Caco-2 (cell line): ENCODE measurements around the gene YAF2. TPM values are rescaled to one million over a fixed set of nuclear protein-coding genes. Genes with fewer than 3 reads are reported as not detected.

ENCODE experiments used
- BruUV-seq: library from RNA; stranded (reverse); fragments of 400-500 nt; replicated peaks from 2 replicates; lab custom pipeline; 2021; lab: Mats Ljungman, UMichigan
- CTCF ChIA-PET: fragments of 300-600 bp; sonication (Branson Sonifier 250); formaldehyde crosslinking; loops from one replicate; lab custom pipeline; 2022; ENCODE audit warnings: antibody characterized with exemption; lab: Charles Lee
- POLR2A ChIA-PET: fragments of 300-600 bp; sonication (Branson Sonifier 250); formaldehyde crosslinking; loops from one replicate; lab custom pipeline; 2022; ENCODE audit warnings: antibody characterized with exemption; lab: Charles Lee
- DNase-seq, 2 experiments: peaks; one replicate each; pipeline versions ENCODE4 v3.0.0 to v3.0.0-alpha.2; 2020 to 2022
- H3K27me3 ChIP-seq: replicated peaks from 2 replicates; pipeline ENCODE4 v1.6.0; 2011; ENCODE audit warnings: low read length; ENCODE audit not compliant: control insufficient read depth, insufficient read depth
- H3K36me3 ChIP-seq: 2 replicates; pipeline ENCODE4 v1.5.1; 2011; ENCODE audit warnings: low read length; ENCODE audit not compliant: control insufficient read depth, insufficient read depth
- H3K4me1 ChIP-seq: fragments of 250-450 bp; sonication (Bioruptor Pico); 2 replicates; pipeline ENCODE4 v1.5.1; 2020; ENCODE audit warnings: mild to moderate bottlenecking
- H3K4me3 ChIP-seq: 2 replicates; pipeline ENCODE4 v1.5.1; 2011; ENCODE audit warnings: low read depth, mild to moderate bottlenecking, control low read depth, low read length
- H3K9me3 ChIP-seq: fragments of 250-450 bp; sonication (Bioruptor Pico); 2 replicates; pipeline ENCODE4 v1.5.1; 2020; ENCODE audit warnings: mild to moderate bottlenecking, moderate library complexity
- H3K27ac Mint-ChIP-seq: one replicate; pipeline ENCODE4 v1.8.0; 2022; ENCODE audit warnings: mixed read lengths; ENCODE audit not compliant: unreplicated experiment
- H3K27me3 Mint-ChIP-seq: one replicate; pipeline ENCODE4 v1.8.0; 2022; ENCODE audit warnings: mixed read lengths; ENCODE audit not compliant: insufficient read depth, unreplicated experiment
- H3K36me3 Mint-ChIP-seq: one replicate; pipeline ENCODE4 v1.8.0; 2022; ENCODE audit warnings: mild to moderate bottlenecking, mixed read lengths; ENCODE audit not compliant: insufficient read depth, unreplicated experiment
- H3K4me1 Mint-ChIP-seq: one replicate; pipeline ENCODE4 v1.8.0; 2022; ENCODE audit warnings: low read depth, mixed read lengths; ENCODE audit not compliant: unreplicated experiment
- H3K4me3 Mint-ChIP-seq: one replicate; pipeline ENCODE4 v1.8.0; 2022; ENCODE audit warnings: mild to moderate bottlenecking, moderate library complexity, mixed read lengths; ENCODE audit not compliant: unreplicated experiment
- H3K9me3 Mint-ChIP-seq: one replicate; pipeline ENCODE4 v1.8.0; 2022; ENCODE audit warnings: mixed read lengths; ENCODE audit not compliant: unreplicated experiment
- CTCF ChIP-seq, 2 experiments: fragments of 200-600 bp in 1 of 2; IDR thresholded peaks; 1 replicate in 1 of 2; 2 replicates in 1 of 2; pipeline versions ENCODE4 v1.5.1 to v1.8.0; 2011 to 2022; ENCODE audit warnings: antibody characterized with exemption in 1 of 2, control low read depth in 1 of 2, inconsistent platforms in 1 of 2, low read depth in 1 of 2, low read length in 1 of 2, mild to moderate bottlenecking in 1 of 2, moderate library complexity in 1 of 2; ENCODE audit not compliant: insufficient read depth in 1 of 2, severe bottlenecking in 1 of 2, unreplicated experiment in 1 of 2
- intact Hi-C: fragments of 100-400 bp; cut with micrococcal nuclease; formaldehyde crosslinking; loops from one replicate; pipeline ENCODE4 v1.10.0; 2022; ENCODE audit not compliant: unreplicated experiment
- total RNA-seq: library from RNA; stranded (reverse); gene quantifications from 2 replicates; pipeline ENCODE4 v1.2.3, GENCODE V29; 2022

YAF2 gene
- total RNA-seq, 1 experiment from 2014 or later: 29.2 TPM

- no peak overlapping the region for H3K27ac Mint-ChIP-seq
- no peaks in the 10 kb centered on the region for H3K36me3 ChIP-seq
- H3K36me3 Mint-ChIP-seq: peaks cover 7% of the 10 kb centered on the region
- no peak for DNase-seq
- no peak overlapping the region for H3K4me3 Mint-ChIP-seq
- H3K4me1 Mint-ChIP-seq: peaks cover 6% of the 10 kb centered on the region
- ChIA-PET POLR2A (no interaction called here), CTCF (no interaction called here)
- no peaks in the 10 kb centered on the region for H3K4me1 ChIP-seq
- no peaks in the 10 kb centered on the region for H3K9me3 Mint-ChIP-seq
- H3K4me3 ChIP-seq: no peak overlapping the region
- no peaks in the 10 kb centered on the region for H3K27me3 ChIP-seq
- intact Hi-C loops: no loop called here
- H3K27me3 Mint-ChIP-seq: no peaks in the 10 kb centered on the region
- TF ChIP-seq CTCF (IDR thresholded peaks at IDR 0.05; ENCODE audit: insufficient read depth in 1 of 2, low read depth in 1 of 2, low read length in 1 of 2, severe bottlenecking in 1 of 2, unreplicated experiment in 1 of 2): no peak
- no TSS peak for BruUV-seq
- H3K9me3 ChIP-seq: no peaks in the 10 kb centered on the region
These were observed 33.7 kb downstream of the YAF2 start for GRCh38 chr12:42204362-42204761.

- H3K27me3 Mint-ChIP-seq: no peaks in the 10 kb centered on the region
- CTCF ChIA-PET: no interaction called here
- H3K4me3 Mint-ChIP-seq: no peak overlapping the region
These were observed 37.0 kb downstream of the YAF2 start for GRCh38 chr12:42201063-42201462.

GRCh38 chr12:42199007-42199406 lies 39.0 kb downstream of the YAF2 start:
- no peak overlapping the region for H3K27ac Mint-ChIP-seq

More at GRCh38 chr12:42201063-42201462, 37.0 kb downstream of the YAF2 start:
- Histone ChIP-seq H3K36me3 (no peaks in the 10 kb centered on the region), H3K4me3 (no peak overlapping the region), H3K9me3 (no peaks in the 10 kb centered on the region), H3K27me3 (no peaks in the 10 kb centered on the region), H3K4me1 (no peaks in the 10 kb centered on the region)
- TF ChIP-seq CTCF (IDR thresholded peaks at IDR 0.05; ENCODE audit: insufficient read depth in 1 of 2, low read depth in 1 of 2, low read length in 1 of 2, severe bottlenecking in 1 of 2, unreplicated experiment in 1 of 2): no peak
- H3K9me3 Mint-ChIP-seq: no peaks in the 10 kb centered on the region
- intact Hi-C loops: no loop called here
- no peak for DNase-seq
- POLR2A ChIA-PET: no interaction called here
- no peak overlapping the region for H3K27ac Mint-ChIP-seq
- no peaks in the 10 kb centered on the region for H3K4me1 Mint-ChIP-seq
- no peaks in the 10 kb centered on the region for H3K36me3 Mint-ChIP-seq
- BruUV-seq: no TSS peak

More at GRCh38 chr12:42199007-42199406, 39.0 kb downstream of the YAF2 start:
- Mint-ChIP-seq H3K36me3 (peaks cover 5% of the 10 kb centered on the region), H3K27me3 (no peaks in the 10 kb centered on the region), H3K4me3 (no peak overlapping the region), H3K9me3 (no peaks in the 10 kb centered on the region), H3K4me1 (peaks cover 7% of the 10 kb centered on the region)
- Histone ChIP-seq H3K9me3 (no peaks in the 10 kb centered on the region), H3K36me3 (no peaks in the 10 kb centered on the region), H3K4me3 (no peak overlapping the region), H3K4me1 (peaks cover 5% of the 10 kb centered on the region; the same call in 1 of the 2 replicates), H3K27me3 (no peaks in the 10 kb centered on the region)
- intact Hi-C loops: no loop called here
- POLR2A ChIA-PET: no interaction called here
- TF ChIP-seq CTCF (IDR thresholded peaks at IDR 0.05; ENCODE audit: insufficient read depth in 1 of 2, low read depth in 1 of 2, low read length in 1 of 2, severe bottlenecking in 1 of 2, unreplicated experiment in 1 of 2): no peak
- CTCF ChIA-PET: no interaction called here
- BruUV-seq: no TSS peak
- no peak for DNase-seq
